Right lobe of liver (tissue), 4 donors: ENCODE measurements around the gene KDM4C.

ENCODE experiments used
- POLR2A ChIP-seq: fragments of 450-650 bp; IDR thresholded peaks from one replicate; pipeline ENCODE4 v1.6.1; 2017; ENCODE audit warnings: antibody characterized with exemption, mild to moderate bottlenecking
- TF ChIP-seq, protein P1 (sequence below), 4 donors: fragments of 200-600 bp in 3 of 4; fragments of 450-650 bp in 1 of 4; IDR thresholded peaks; one replicate each; pipeline versions ENCODE4 v1.5.1 to v1.8.0; 2016 to 2022; ENCODE audit warnings: antibody characterized with exemption in 4 of 4, mild to moderate bottlenecking in 2 of 4
- donor health status: DM: no; HTN: no; CAD: no.
- donor health status: DM: no; HTN: no; CAD: no.
- donor health status: DM: no; HTN: yes; CAD: no.

- TF ChIP-seq, protein P1, sequence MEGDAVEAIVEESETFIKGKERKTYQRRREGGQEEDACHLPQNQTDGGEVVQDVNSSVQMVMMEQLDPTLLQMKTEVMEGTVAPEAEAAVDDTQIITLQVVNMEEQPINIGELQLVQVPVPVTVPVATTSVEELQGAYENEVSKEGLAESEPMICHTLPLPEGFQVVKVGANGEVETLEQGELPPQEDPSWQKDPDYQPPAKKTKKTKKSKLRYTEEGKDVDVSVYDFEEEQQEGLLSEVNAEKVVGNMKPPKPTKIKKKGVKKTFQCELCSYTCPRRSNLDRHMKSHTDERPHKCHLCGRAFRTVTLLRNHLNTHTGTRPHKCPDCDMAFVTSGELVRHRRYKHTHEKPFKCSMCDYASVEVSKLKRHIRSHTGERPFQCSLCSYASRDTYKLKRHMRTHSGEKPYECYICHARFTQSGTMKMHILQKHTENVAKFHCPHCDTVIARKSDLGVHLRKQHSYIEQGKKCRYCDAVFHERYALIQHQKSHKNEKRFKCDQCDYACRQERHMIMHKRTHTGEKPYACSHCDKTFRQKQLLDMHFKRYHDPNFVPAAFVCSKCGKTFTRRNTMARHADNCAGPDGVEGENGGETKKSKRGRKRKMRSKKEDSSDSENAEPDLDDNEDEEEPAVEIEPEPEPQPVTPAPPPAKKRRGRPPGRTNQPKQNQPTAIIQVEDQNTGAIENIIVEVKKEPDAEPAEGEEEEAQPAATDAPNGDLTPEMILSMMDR (IDR thresholded peaks at IDR 0.05): no peak
- TF ChIP-seq POLR2A: no peak
Observed at GRCh38 chr9:6921315-6921714, 163.5 kb downstream of the KDM4C start.
